ENCODE data around the gene SPAG8.

SPAG8 gene

DNA sequence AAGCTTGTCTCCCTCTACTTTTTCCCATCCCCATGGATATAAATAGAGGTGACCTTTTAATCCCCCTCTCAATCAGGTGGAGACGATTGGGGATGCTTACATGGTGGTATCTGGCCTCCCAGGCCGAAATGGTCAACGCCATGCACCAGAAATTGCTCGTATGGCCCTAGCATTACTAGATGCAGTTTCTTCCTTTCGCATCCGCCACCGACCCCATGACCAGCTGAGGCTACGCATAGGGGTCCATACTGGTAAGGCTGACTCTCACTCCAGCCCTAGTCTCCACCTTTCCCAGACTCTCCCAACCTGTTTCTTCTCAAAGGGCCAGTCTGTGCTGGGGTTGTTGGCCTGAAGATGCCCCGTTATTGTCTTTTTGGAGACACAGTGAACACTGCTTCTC, 3.6 kb downstream of the SPAG8 start:
- no peaks in the 10 kb centered on the region for H3K9me3 ChIP-seq (ENCODE audit: control insufficient read depth, low read length)
- no peak overlapping the region for H3K4me3 ChIP-seq (ENCODE audit: extremely low read depth, insufficient read depth, low read length, poor library complexity, severe bottlenecking)
- no peak overlapping the region for H3K27ac ChIP-seq (ENCODE audit: low read depth, low read length, severe bottlenecking)
- 98 to 99% methylated on average over 8 to 9 of the region's 9 CpGs for WGBS, 2 experiments (ENCODE audit: insufficient coverage in 2 of 2)
- peaks cover 11% of the 10 kb centered on the region for H3K4me1 ChIP-seq (ENCODE audit: control insufficient read depth, insufficient read depth, low read length, poor library complexity, severe bottlenecking)
- H3K36me3 ChIP-seq (ENCODE audit: control insufficient read depth, insufficient read depth, low read length), result peaks cover 61% of the 10 kb centered on the region

DNA sequence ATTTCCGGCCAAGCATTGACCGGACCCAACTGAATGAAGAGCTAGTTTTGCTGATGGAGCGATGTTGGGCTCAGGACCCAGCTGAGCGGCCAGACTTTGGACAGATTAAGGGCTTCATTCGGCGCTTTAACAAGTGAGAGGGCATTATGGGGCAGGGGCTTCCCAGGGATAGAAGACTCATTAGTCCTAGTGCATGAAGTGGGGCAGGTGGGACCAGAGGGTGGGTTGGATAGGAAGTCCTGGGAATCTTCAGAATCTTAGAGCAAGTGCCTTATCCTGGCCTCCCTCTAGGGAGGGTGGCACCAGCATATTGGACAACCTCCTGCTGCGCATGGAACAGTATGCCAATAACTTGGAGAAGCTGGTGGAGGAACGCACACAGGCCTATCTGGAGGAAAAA, 6.0 kb downstream of the SPAG8 start:
- 95 to 98% methylated on average over 7 to 8 of the region's 8 CpGs for WGBS, 2 experiments (ENCODE audit: insufficient coverage in 2 of 2)
- H3K36me3 ChIP-seq (ENCODE audit: control insufficient read depth, insufficient read depth, low read length), result peaks cover 83% of the 10 kb centered on the region
- no peaks in the 10 kb centered on the region for H3K4me1 ChIP-seq (ENCODE audit: control insufficient read depth, insufficient read depth, low read length, poor library complexity, severe bottlenecking)
- no peak overlapping the region for H3K4me3 ChIP-seq (ENCODE audit: extremely low read depth, insufficient read depth, low read length, poor library complexity, severe bottlenecking)
- H3K27ac ChIP-seq (ENCODE audit: low read depth, low read length, severe bottlenecking), result no peak overlapping the region
- H3K9me3 ChIP-seq (ENCODE audit: control insufficient read depth, low read length), result no peaks in the 10 kb centered on the region

DNA sequence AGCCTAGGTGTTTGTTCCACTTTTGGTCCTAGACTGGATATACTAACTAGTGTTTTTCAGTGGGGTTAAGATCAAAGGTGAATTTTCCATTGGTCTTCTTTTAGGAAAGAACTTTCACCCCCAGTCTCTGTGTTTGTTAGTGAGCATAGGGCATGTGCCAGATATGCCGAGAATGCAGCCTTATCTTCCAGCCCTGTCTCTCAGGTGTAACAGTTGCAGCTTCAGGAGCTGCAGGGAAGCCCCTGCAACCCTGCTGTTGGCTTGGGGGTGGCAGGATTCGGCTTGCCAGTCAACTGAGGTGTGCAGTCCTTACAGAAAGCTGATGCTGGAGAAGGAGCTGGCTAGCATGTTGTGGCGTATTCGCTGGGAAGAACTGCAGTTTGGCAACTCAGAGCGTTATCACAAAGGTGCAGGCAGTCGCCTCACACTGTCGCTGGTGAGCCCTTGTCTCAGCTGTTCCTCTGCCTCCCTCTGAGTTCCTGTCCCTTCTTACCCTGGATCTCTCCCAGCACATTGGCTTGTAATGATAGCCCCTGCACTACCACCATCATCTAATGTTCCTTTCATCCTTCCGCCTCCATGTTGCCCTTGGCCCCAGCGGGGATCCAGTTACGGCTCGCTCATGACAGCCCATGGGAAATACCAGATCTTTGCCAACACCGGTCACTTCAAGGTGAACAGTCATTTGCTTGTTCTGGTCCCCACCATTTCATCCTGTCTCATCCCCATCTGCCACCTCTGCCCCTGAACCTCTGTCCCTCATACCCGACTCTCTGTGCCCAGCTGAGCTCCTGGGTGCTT, 10.5 kb downstream of the SPAG8 start:
- Histone ChIP-seq H3K9me3 (ENCODE audit: control insufficient read depth, low read length) (no peaks in the 10 kb centered on the region), H3K4me1 (ENCODE audit: control insufficient read depth, insufficient read depth, low read length, poor library complexity, severe bottlenecking) (peaks cover 19% of the 10 kb centered on the region), H3K36me3 (ENCODE audit: control insufficient read depth, insufficient read depth, low read length) (peaks cover 62% of the 10 kb centered on the region), H3K27ac (ENCODE audit: low read depth, low read length, severe bottlenecking) (no peak overlapping the region), H3K4me3 (ENCODE audit: extremely low read depth, insufficient read depth, low read length, poor library complexity, severe bottlenecking) (no peak overlapping the region)
- WGBS, 2 experiments (ENCODE audit: insufficient coverage in 2 of 2), result 94 to 95% methylated on average over 12 of the region's 13 CpGs

DNA sequence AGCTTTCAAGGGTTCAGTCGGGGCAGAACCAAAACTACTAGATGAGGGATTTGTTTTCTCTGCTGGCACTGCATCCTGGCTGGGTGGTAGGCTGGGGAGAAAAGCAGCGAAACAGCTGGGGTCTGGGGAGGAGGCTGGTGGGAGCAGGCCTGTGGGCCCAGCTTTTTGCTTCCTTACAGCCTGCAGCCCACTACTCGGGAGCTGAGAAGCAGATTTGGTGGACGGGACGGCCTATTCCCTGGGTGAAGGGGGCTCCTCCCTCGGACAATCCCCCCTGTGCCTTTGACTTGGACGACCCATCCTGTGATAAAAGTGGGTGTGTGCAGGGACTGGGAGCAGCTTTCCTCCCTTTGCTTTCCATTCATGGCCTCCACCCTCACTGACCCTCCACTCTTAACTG, 11.5 kb downstream of the SPAG8 start:
- Histone ChIP-seq H3K4me3 (ENCODE audit: extremely low read depth, insufficient read depth, low read length, poor library complexity, severe bottlenecking) (no peak overlapping the region), H3K36me3 (ENCODE audit: control insufficient read depth, insufficient read depth, low read length) (peaks cover 53% of the 10 kb centered on the region), H3K27ac (ENCODE audit: low read depth, low read length, severe bottlenecking) (no peak overlapping the region), H3K9me3 (ENCODE audit: control insufficient read depth, low read length) (no peaks in the 10 kb centered on the region), H3K4me1 (ENCODE audit: control insufficient read depth, insufficient read depth, low read length, poor library complexity, severe bottlenecking) (peaks cover 25% of the 10 kb centered on the region)
- 78 to 96% methylated on average over 5 to 6 of the region's 7 CpGs for WGBS, 2 experiments (ENCODE audit: insufficient coverage in 2 of 2)

DNA sequence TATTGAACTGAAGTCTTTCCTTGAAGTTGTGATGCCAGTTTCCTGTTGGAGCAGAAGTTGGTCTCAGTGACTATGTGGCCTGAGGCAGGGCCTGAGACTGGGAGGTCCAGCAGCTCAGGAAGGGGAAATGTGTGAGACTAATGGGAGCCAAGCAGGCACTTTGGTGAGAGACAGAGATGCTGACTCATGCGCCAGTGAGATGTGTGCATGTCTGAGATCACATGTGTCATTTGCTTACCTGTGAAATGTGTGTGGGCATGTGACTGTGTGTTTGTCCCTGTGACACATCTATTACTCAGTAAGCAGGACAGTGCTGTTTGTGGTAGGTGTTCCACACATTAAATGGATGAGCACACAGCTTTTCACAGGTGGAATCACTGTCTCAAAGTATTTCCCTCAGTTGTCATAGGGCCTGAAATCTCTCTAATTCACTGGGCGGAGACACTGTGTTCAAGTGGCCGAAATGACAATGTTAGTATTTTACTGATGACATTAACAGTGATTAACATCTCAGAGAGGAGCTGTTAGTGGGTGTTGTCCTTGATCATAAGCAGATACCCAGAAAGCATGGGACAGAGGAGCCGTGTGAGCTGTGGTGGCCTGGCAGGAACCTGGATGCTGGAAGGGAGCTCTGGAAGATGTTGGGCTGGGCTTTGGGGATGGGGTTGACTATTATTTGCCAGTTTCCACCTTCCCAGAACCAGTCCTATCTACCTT, 13.2 kb downstream of the SPAG8 start:
- H3K4me1 ChIP-seq (ENCODE audit: control insufficient read depth, insufficient read depth, low read length, poor library complexity, severe bottlenecking), result peaks cover 38% of the 10 kb centered on the region
- peaks cover 40% of the 10 kb centered on the region for H3K36me3 ChIP-seq (ENCODE audit: control insufficient read depth, insufficient read depth, low read length)
- H3K27ac ChIP-seq (ENCODE audit: low read depth, low read length, severe bottlenecking), result peak overlapping the region; percentile 0
- H3K9me3 ChIP-seq (ENCODE audit: control insufficient read depth, low read length), result no peaks in the 10 kb centered on the region
- no peak overlapping the region for H3K4me3 ChIP-seq (ENCODE audit: extremely low read depth, insufficient read depth, low read length, poor library complexity, severe bottlenecking)
- 92 to 96% methylated on average over 3 to 4 of the region's 4 CpGs for WGBS, 2 experiments (ENCODE audit: insufficient coverage in 2 of 2)

DNA sequence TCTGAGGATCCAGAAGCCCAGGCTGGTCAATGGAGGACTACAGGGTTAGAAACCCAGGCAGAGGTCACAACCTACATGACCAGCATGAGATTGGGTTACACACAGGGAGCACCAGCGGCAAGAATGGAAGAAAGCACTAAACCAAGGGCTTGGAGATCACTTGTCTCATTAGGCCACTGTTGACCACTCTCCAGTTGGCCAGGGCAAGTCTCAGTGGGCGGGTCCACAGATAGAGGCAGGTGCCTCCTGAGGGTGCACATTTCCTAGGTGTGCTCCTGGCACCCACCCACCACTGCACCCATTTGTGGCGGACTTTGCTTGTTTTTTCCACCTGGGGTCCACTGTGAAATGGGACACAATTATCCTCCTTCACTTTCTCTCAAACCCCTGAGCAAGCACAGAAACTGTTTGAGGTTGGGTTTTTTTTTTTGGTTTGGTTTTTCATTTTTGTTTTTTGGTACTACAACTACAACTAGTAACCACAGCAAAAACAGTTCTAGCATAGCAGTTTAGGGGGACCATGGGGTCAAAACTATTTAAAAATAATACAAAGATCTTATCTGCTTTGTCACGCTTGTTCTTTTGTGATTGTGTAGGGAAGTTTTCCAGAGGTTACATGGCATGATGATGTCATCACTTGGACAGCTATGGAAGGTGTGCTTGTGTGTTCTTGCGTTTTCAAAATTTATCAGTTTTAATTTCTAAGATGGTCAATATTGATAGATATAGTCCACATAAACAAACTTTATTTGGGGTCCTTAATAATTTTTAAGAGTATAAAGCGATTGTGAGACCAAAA, 14.6 kb downstream of the SPAG8 start:
- WGBS, 2 experiments (ENCODE audit: insufficient coverage in 2 of 2), result 88 to 100% methylated on average over 3 of the region's 6 CpGs
- no peak overlapping the region for H3K27ac ChIP-seq (ENCODE audit: low read depth, low read length, severe bottlenecking)

DNA sequence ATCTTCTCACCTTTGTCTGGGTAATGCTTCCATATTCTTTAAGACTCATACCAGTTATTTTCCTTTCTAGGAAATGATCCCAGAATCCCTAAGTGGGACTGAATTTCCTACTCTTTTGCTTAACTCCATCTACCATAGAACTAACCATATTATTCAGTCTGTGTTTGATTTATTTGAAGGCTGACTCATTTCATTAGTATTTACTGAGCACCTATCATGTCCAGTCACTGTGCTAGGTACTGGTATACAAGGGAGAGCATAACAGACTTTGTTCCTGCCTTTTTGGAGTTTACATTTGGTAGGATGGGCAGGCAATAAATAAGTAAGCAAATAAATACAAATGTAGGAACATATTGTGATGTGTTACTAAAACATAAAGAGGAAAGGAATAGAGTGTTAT, 16.4 kb downstream of the SPAG8 start:
- Histone ChIP-seq H3K4me3 (ENCODE audit: extremely low read depth, insufficient read depth, low read length, poor library complexity, severe bottlenecking) (no peak overlapping the region), H3K4me1 (ENCODE audit: control insufficient read depth, insufficient read depth, low read length, poor library complexity, severe bottlenecking) (peaks cover 53% of the 10 kb centered on the region), H3K9me3 (ENCODE audit: control insufficient read depth, low read length) (no peaks in the 10 kb centered on the region), H3K36me3 (ENCODE audit: control insufficient read depth, insufficient read depth, low read length) (peaks cover 10% of the 10 kb centered on the region), H3K27ac (ENCODE audit: low read depth, low read length, severe bottlenecking) (no peak overlapping the region)

More for the DNA sequence above, 14.6 kb downstream of the SPAG8 start:
- Histone ChIP-seq H3K4me3 (ENCODE audit: extremely low read depth, insufficient read depth, low read length, poor library complexity, severe bottlenecking) (no peak overlapping the region), H3K36me3 (ENCODE audit: control insufficient read depth, insufficient read depth, low read length) (peaks cover 28% of the 10 kb centered on the region), H3K4me1 (ENCODE audit: control insufficient read depth, insufficient read depth, low read length, poor library complexity, severe bottlenecking) (peaks cover 48% of the 10 kb centered on the region), H3K9me3 (ENCODE audit: control insufficient read depth, low read length) (no peaks in the 10 kb centered on the region)

DNA sequence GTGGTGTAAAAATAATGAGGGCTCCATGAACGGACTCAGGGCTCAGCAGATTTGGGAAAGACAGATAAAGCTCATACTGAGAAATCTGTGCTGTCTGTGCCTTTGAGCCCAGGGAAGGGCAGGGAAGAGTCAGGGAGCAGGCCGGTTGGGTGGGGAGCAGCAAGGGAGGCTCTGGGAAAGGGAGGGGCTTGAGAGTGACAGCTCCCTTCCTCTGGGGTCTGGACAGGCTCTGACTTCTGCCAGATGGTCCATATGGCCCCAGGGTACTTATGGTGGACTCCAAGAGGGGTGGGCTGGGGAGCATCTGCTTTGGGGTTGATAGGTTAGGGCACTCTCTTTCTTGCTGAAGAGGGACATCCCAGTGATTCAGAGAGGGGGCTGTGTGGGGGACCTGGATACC, 18.6 kb downstream of the SPAG8 start:
- WGBS, 2 experiments (ENCODE audit: insufficient coverage in 2 of 2), result 66 to 90% methylated on average over 2 of the region's 2 CpGs
- Histone ChIP-seq H3K9me3 (ENCODE audit: control insufficient read depth, low read length) (no peaks in the 10 kb centered on the region), H3K27ac (ENCODE audit: low read depth, low read length, severe bottlenecking) (no peak overlapping the region), H3K4me3 (ENCODE audit: extremely low read depth, insufficient read depth, low read length, poor library complexity, severe bottlenecking) (peak overlapping the region; percentile 3), H3K4me1 (ENCODE audit: control insufficient read depth, insufficient read depth, low read length, poor library complexity, severe bottlenecking) (peaks cover 52% of the 10 kb centered on the region), H3K36me3 (ENCODE audit: control insufficient read depth, insufficient read depth, low read length) (no peaks in the 10 kb centered on the region)

DNA sequence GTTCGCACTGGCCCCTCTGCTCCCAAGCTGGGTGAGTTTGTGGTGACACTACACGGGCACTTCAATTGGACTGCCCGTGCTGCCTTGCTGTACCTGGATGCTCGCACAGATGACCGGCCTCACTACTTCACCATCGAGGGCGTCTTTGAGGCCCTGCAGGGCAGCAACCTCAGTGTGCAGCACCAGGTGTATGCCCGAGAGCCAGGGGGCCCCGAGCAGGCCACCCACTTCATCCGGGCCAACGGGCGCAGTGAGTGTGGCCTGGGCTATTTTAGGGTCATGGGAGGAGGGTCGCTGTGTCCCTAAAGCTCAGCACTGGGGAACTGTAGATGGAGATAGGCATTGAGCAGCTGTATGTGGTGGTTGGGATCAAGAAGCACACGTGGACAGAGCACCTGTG, 19.2 kb downstream of the SPAG8 start:
- Histone ChIP-seq H3K4me3 (ENCODE audit: extremely low read depth, insufficient read depth, low read length, poor library complexity, severe bottlenecking) (no peak overlapping the region), H3K4me1 (ENCODE audit: control insufficient read depth, insufficient read depth, low read length, poor library complexity, severe bottlenecking) (peaks cover 46% of the 10 kb centered on the region), H3K36me3 (ENCODE audit: control insufficient read depth, insufficient read depth, low read length) (no peaks in the 10 kb centered on the region), H3K27ac (ENCODE audit: low read depth, low read length, severe bottlenecking) (no peak overlapping the region), H3K9me3 (ENCODE audit: control insufficient read depth, low read length) (no peaks in the 10 kb centered on the region)
- WGBS, 2 experiments (ENCODE audit: insufficient coverage in 2 of 2), result 98% methylated on average over 13 to 14 of the region's 14 CpGs

DNA sequence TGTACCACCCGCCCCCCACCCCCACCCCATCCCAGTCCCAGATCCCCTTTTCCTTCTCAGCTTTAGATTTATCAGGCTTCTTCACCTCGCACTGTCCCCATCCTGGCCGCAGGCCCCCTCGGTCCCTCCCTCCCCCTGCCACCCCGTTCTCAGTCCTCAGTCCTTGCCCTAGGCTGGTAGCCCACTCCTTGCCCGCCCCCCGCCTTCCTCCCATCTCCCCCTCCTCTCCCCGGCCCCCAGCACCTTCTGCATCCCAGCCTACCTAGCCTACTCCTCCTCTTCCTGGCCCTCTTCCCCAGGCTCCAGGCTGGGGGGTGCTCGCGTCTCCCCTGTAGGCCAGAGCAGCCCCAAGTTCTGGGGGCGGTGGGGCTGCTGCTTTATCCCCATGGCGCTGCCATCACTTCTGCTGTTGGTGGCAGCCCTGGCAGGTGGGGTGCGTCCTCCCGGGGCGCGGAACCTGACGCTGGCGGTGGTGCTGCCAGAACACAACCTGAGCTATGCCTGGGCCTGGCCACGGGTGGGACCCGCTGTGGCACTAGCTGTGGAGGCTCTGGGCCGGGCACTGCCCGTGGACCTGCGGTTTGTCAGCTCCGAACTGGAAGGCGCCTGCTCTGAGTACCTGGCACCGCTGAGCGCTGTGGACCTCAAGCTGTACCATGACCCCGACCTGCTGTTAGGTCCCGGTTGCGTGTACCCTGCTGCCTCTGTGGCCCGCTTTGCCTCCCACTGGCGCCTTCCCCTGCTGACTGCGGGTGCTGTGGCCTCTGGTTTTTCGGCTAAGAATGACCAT, 19.8 kb downstream of the SPAG8 start:
- H3K4me1 ChIP-seq (ENCODE audit: control insufficient read depth, insufficient read depth, low read length, poor library complexity, severe bottlenecking), result peaks cover 40% of the 10 kb centered on the region

More for the DNA sequence above, 19.8 kb downstream of the SPAG8 start:
- Histone ChIP-seq H3K4me3 (ENCODE audit: extremely low read depth, insufficient read depth, low read length, poor library complexity, severe bottlenecking) (peak overlapping the region; percentile 34), H3K36me3 (ENCODE audit: control insufficient read depth, insufficient read depth, low read length) (no peaks in the 10 kb centered on the region), H3K27ac (ENCODE audit: low read depth, low read length, severe bottlenecking) (no peak overlapping the region), H3K9me3 (ENCODE audit: control insufficient read depth, low read length) (no peaks in the 10 kb centered on the region)
- WGBS, 2 experiments (ENCODE audit: insufficient coverage in 2 of 2), result 90 to 95% methylated on average over 26 to 30 of the region's 34 CpGs

All from mesodermal cell (in vitro differentiated cells).